SK-N-SH (cell line): ENCODE results near the gene DNAH3. TPM values are rescaled to one million over a fixed set of nuclear protein-coding genes. Genes with fewer than 3 reads are reported as not detected.
"Not testable (repeated sequence)": the region's sequence is repeated elsewhere in the genome, so short reads cannot be mapped to it uniquely, and the experiment has no call there.

Source experiments
- CTCF ChIA-PET: fragments of 300-600, 350-600 bp; formaldehyde crosslinking; extraction: SDS; loops from one replicate; lab custom pipeline; 2021; lab: Yijun Ruan, JAX
- POLR2A ChIA-PET: fragments of 350-600 bp; sonication (Branson Sonifier 250); formaldehyde crosslinking; extraction: SDS; loops from one replicate; lab custom pipeline; 2020; ENCODE audit warnings: antibody characterized with exemption, inconsistent platforms; lab: Yijun Ruan, JAX
- DNase-seq: peaks from one replicate; pipeline ENCODE4 v3.0.0; 2012
- H2AFZ ChIP-seq: fragments of 200-600 bp; sonication (generic); 2 replicates; pipeline ENCODE4 v1.8.1; 2016; ENCODE audit warnings: antibody characterized with exemption, mild to moderate bottlenecking, low read depth
- H3F3A ChIP-seq: fragments of 200-600 bp; sonication (generic); replicated peaks from 2 replicates; pipeline ENCODE3; 2016; ENCODE audit warnings: antibody characterized with exemption, mild to moderate bottlenecking; ENCODE audit not compliant: insufficient read depth
- H3K27ac ChIP-seq, 2 experiments: fragments of 200-500 bp in 1 of 2; fragments of 200-600 bp in 1 of 2; sonication (Bioruptor generic) in 1 of 2; sonication (generic), shearing (Covaris generic) in 1 of 2; 2 replicates each; pipeline versions ENCODE4 v1.5.1 to v1.6.1; 2014 to 2016; ENCODE audit warnings: low read depth in 2 of 2, inconsistent platforms in 1 of 2, low read length in 1 of 2, mild to moderate bottlenecking in 1 of 2, mixed read lengths in 1 of 2
- H3K27me3 ChIP-seq: fragments of 200-600 bp; sonication (generic), shearing (Covaris generic); 2 replicates; pipeline ENCODE4 v1.6.1; 2016; ENCODE audit warnings: mixed run types; ENCODE audit not compliant: insufficient read depth
- H3K36me3 ChIP-seq, 2 experiments: fragments of 200-500 bp in 1 of 2; fragments of 200-600 bp in 1 of 2; sonication (Bioruptor generic) in 1 of 2; sonication (generic) in 1 of 2; replicated peaks in 1 of 2; 2 replicates each; pipeline versions ENCODE3 to v1.5.1; 2014 to 2016; ENCODE audit warnings: low read length in 1 of 2, mild to moderate bottlenecking in 1 of 2; ENCODE audit not compliant: insufficient read depth in 2 of 2, control insufficient read depth in 1 of 2
- H3K4me1 ChIP-seq, 2 experiments: fragments of 200-500 bp in 1 of 2; fragments of 200-600 bp in 1 of 2; sonication (Bioruptor generic) in 1 of 2; sonication (generic), shearing (Covaris generic) in 1 of 2; 2 replicates each; pipeline versions ENCODE4 v1.5.1 to v1.6.1; 2014 to 2016; ENCODE audit warnings: low read depth in 1 of 2, low read length in 1 of 2, mixed run types in 1 of 2; ENCODE audit not compliant: insufficient read depth in 2 of 2, control insufficient read depth in 1 of 2
- H3K4me2 ChIP-seq: fragments of 200-600 bp; sonication (generic), shearing (Covaris generic); 2 replicates; pipeline ENCODE4 v1.6.1; 2017; ENCODE audit warnings: mixed run types
- H3K4me3 ChIP-seq, 2 experiments: fragments of 200-500 bp in 1 of 2; fragments of 200-600 bp in 1 of 2; sonication (Bioruptor generic) in 1 of 2; sonication (generic), shearing (Covaris generic) in 1 of 2; 2 replicates each; pipeline versions ENCODE4 v1.5.1 to v1.8.1; 2014 to 2016; ENCODE audit warnings: low read depth in 2 of 2, inconsistent platforms in 1 of 2, low read length in 1 of 2, mild to moderate bottlenecking in 1 of 2, mixed read lengths in 1 of 2, moderate library complexity in 1 of 2
- H3K79me2 ChIP-seq: fragments of 200-600 bp; sonication (generic); 2 replicates; pipeline ENCODE4 v1.8.1; 2017; ENCODE audit warnings: mild to moderate bottlenecking; ENCODE audit not compliant: insufficient read depth
- H3K9ac ChIP-seq: fragments of 200-600 bp; sonication (generic); 2 replicates; pipeline ENCODE4 v1.6.1; 2017; ENCODE audit warnings: mixed run types
- H3K9me2 ChIP-seq: fragments of 200-600 bp; sonication (generic); 2 replicates; pipeline ENCODE4 v1.6.1; 2017; ENCODE audit warnings: mixed run types
- H3K9me3 ChIP-seq: fragments of 200-600 bp; sonication (generic); 2 replicates; pipeline ENCODE4 v1.6.1; 2017; ENCODE audit warnings: mixed run types, mild to moderate bottlenecking, moderate library complexity
- H4K20me1 ChIP-seq: fragments of 200-600 bp; sonication (generic); 2 replicates; pipeline ENCODE4 v1.6.1; 2017; ENCODE audit warnings: mild to moderate bottlenecking, mixed run types; ENCODE audit not compliant: insufficient read depth
- CHD2 ChIP-seq: fragments of 150-350 bp; IDR thresholded peaks from 2 replicates; pipeline ENCODE4 v1.6.1; 2018; ENCODE audit warnings: low read length; ENCODE audit not compliant: partially characterized antibody
- EZH2phosphoT487 ChIP-seq: fragments of 200-600 bp; sonication (generic); IDR thresholded peaks from 2 replicates; pipeline ENCODE4 v1.6.1; 2017; ENCODE audit warnings: low read depth, mixed run types, mild to moderate bottlenecking, antibody characterized with exemption, moderate library complexity, borderline replicate concordance
- RAD21 ChIP-seq: IDR thresholded peaks from 2 replicates; pipeline ENCODE4 v1.6.1; 2012; ENCODE audit warnings: mild to moderate bottlenecking, low read length
- RCOR1 ChIP-seq: fragments of 150-350 bp; IDR thresholded peaks from 2 replicates; pipeline ENCODE4 v1.6.1; 2017; ENCODE audit warnings: antibody characterized with exemption, low read length
- REST ChIP-seq: IDR thresholded peaks from 2 replicates; pipeline ENCODE4 v1.6.1; 2012; ENCODE audit warnings: mild to moderate bottlenecking, low read depth, low read length, moderate library complexity
- RXRA ChIP-seq: IDR thresholded peaks from 2 replicates; pipeline ENCODE4 v1.4.0; 2012; ENCODE audit warnings: low read depth, mild to moderate bottlenecking, borderline replicate concordance
- SIN3A ChIP-seq: IDR thresholded peaks from 2 replicates; pipeline ENCODE4 v1.6.1; 2012; ENCODE audit warnings: low read depth, mild to moderate bottlenecking, low read length, moderate library complexity, borderline replicate concordance
- SMC3 ChIP-seq: IDR thresholded peaks from 2 replicates; pipeline ENCODE4 v1.6.1; 2012; ENCODE audit warnings: low read depth, low read length, improper control_type of control experiment
- TAF1 ChIP-seq: IDR thresholded peaks from 2 replicates; pipeline ENCODE4 v1.6.1; 2012; ENCODE audit warnings: low read depth, mild to moderate bottlenecking, low read length, moderate library complexity, borderline replicate concordance
- WGBS: methylation state at CpG from one replicate; pipeline ENCODE4 v1.1.6; 2017; ENCODE audit warnings: low lambda C conversion rate; 5-methylcytosine and 5-hydroxymethylcytosine counted together
- polyA plus RNA-seq, 3 experiments: library from polyadenylated mRNA; depleted of rRNA; stranded (reverse); fragments of >200 nt; gene quantifications; 2 replicates each; pipeline ENCODE4 v1.2.3, GENCODE V29; 2012
- TF ChIP-seq, protein P1 (sequence below): fragments of 200-600 bp; sonication (generic); IDR thresholded peaks from 2 replicates; pipeline ENCODE4 v1.6.1; 2017; ENCODE audit warnings: antibody characterized with exemption, mild to moderate bottlenecking, moderate library complexity

DNAH3 gene
- polyA plus RNA-seq, 1 of the 3 experiments (the other 2 are of a cell fraction) = not detected

- Histone ChIP-seq H3K4me1 (peaks cover 6 to 11% of the 10 kb centered on the region in 2 experiments; a peak in 3 of 4 replicates), H3K9me2 (no peaks in the 10 kb centered on the region), H2AFZ (no peak overlapping the region; the same call in 1 of the 2 replicates), H3K9ac (no peak overlapping the region), H3F3A (peaks cover 8% of the 10 kb centered on the region), H4K20me1 (no peaks in the 10 kb centered on the region), H3K9me3 (no peaks in the 10 kb centered on the region), H3K4me3 (no peak overlapping the region), H3K27ac (no peak overlapping the region), H3K4me2 (no peak overlapping the region), H3K79me2 (no peaks in the 10 kb centered on the region), H3K27me3 (no peaks in the 10 kb centered on the region), H3K36me3 (no peaks in the 10 kb centered on the region)
- WGBS = 57% methylated on average over 6 of the region's 6 CpGs
- POLR2A ChIA-PET = interaction anchor here (0.6 to 1.0 kb wide), 2 partner anchors 119 to 144 kb away, joined by 3 read pairs; no protein-coding TSS in a partner anchor
- DNase-seq = peak; percentile 85
- TF ChIP-seq, protein P1, sequence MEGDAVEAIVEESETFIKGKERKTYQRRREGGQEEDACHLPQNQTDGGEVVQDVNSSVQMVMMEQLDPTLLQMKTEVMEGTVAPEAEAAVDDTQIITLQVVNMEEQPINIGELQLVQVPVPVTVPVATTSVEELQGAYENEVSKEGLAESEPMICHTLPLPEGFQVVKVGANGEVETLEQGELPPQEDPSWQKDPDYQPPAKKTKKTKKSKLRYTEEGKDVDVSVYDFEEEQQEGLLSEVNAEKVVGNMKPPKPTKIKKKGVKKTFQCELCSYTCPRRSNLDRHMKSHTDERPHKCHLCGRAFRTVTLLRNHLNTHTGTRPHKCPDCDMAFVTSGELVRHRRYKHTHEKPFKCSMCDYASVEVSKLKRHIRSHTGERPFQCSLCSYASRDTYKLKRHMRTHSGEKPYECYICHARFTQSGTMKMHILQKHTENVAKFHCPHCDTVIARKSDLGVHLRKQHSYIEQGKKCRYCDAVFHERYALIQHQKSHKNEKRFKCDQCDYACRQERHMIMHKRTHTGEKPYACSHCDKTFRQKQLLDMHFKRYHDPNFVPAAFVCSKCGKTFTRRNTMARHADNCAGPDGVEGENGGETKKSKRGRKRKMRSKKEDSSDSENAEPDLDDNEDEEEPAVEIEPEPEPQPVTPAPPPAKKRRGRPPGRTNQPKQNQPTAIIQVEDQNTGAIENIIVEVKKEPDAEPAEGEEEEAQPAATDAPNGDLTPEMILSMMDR = peak; percentile 80
- TF ChIP-seq EZH2phosphoT487 (no peak), SIN3A (no peak), REST (0 out of 2 replicates have a peak, but pooled peaks have one; percentile 30), TAF1 (no peak), RAD21 (peak; percentile 89), RXRA (no peak), RCOR1 (0 out of 2 replicates have a peak, but pooled peaks have one; percentile 34), CHD2 (peak; percentile 33), SMC3 (peak; percentile 63)
- CTCF ChIA-PET = interaction anchor here (0.7 to 7.7 kb wide), 31 partner anchors 8 to 1527 kb away, joined by 3 to 84 read pairs (median 4); partner anchors contain the start of gene CRYM
Measured at GRCh38 chr16:21156767-21157467, 6.3 kb upstream of the DNAH3 start.

DNA sequence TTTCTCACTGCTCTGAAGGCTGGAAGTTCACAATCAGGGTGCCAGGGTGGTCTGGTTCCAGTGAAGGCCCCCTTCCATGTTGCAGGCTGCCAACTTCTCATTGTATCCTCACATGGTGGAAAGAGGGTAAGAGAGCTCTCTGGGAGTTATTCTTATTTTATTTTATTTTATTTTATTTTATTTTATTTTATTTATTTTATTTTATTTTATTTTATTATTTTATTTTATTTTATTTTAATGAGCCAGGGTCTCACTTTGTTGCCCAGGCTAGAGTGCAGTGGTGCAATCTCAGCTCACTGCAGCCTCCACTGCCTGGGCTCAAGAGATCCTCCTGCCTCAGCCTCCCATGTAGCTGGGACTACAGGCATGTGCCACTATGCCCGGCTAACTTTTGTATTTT lies 5.4 kb upstream of the DNAH3 start:
- CTCF ChIA-PET = interaction anchor here (1.0 to 7.7 kb wide), 17 partner anchors 11 to 1528 kb away, joined by 3 to 84 read pairs (median 5); partner anchors contain the start of gene CRYM
- H3K36me3 ChIP-seq, H3K9ac ChIP-seq, H3K27me3 ChIP-seq, DNase-seq, H3K4me2 ChIP-seq, H3K9me3 ChIP-seq, H4K20me1 ChIP-seq, H3K9me2 ChIP-seq, H3K27ac ChIP-seq, H2AFZ ChIP-seq, H3K4me3 ChIP-seq, POLR2A ChIA-PET, H3K79me2 ChIP-seq, H3F3A ChIP-seq: not testable (repeated sequence)
- 0% methylated on average over 1 of the region's 1 CpG for WGBS
- H3K4me1 ChIP-seq = peaks cover 6 to 11% of the 10 kb centered on the region in 2 experiments; a peak in 3 of 4 replicates

DNA sequence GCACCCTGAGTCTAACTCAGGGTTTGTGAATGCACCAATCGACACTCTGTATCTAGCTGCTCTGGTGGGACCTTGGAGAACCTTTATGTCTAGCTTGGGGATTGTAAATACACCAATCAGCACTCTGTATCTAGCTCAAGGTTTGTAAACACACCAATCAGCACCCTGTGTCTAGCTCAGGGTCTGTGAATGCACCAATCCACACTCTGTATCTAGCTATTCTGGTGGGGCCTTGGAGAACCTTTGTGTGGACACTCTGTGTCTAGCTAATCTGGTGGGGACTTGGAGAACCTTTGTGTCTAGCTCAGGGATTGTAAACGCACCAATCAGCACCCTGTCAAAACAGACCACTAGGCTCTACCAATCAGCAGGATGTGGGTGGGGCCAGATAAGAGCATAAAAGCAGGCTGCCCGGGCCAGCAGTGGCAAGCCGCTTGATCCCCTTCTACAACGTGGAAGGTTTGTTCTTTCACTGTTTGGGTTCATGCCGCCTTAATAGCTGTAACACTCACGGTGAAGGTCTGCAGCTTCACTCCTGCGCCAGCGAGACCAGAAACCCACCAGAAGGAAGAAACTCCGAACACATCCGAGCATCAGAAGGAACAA lies 2.6 kb upstream of the DNAH3 start:
- WGBS = 83% methylated on average over 8 of the region's 11 CpGs
- H2AFZ ChIP-seq, H3K9me3 ChIP-seq, POLR2A ChIA-PET, H3K4me2 ChIP-seq, H3K27ac ChIP-seq, H3F3A ChIP-seq, H4K20me1 ChIP-seq, H3K27me3 ChIP-seq, H3K9me2 ChIP-seq, DNase-seq, H3K4me3 ChIP-seq, H3K79me2 ChIP-seq, H3K9ac ChIP-seq, H3K36me3 ChIP-seq: not testable (repeated sequence)
- CTCF ChIA-PET = interaction anchor here (1.1 to 2.1 kb wide), 3 partner anchors 35 to 148 kb away, joined by 3 to 9 read pairs (median 4); no protein-coding TSS in a partner anchor
- H3K4me1 ChIP-seq = peaks cover 6 to 11% of the 10 kb centered on the region in 2 experiments; a peak in 3 of 4 replicates
